ENCODE measurements around the gene ENO4.

GRCh38 chr10:116836902-116837523 is 12.3 kb upstream of the ENO4 start:
- TF ChIP-seq, protein P1, sequence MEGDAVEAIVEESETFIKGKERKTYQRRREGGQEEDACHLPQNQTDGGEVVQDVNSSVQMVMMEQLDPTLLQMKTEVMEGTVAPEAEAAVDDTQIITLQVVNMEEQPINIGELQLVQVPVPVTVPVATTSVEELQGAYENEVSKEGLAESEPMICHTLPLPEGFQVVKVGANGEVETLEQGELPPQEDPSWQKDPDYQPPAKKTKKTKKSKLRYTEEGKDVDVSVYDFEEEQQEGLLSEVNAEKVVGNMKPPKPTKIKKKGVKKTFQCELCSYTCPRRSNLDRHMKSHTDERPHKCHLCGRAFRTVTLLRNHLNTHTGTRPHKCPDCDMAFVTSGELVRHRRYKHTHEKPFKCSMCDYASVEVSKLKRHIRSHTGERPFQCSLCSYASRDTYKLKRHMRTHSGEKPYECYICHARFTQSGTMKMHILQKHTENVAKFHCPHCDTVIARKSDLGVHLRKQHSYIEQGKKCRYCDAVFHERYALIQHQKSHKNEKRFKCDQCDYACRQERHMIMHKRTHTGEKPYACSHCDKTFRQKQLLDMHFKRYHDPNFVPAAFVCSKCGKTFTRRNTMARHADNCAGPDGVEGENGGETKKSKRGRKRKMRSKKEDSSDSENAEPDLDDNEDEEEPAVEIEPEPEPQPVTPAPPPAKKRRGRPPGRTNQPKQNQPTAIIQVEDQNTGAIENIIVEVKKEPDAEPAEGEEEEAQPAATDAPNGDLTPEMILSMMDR (IDR thresholded peaks at IDR 0.05 in 2 of 3, conservative IDR thresholded peaks at IDR 0.05 in 1 of 3; ENCODE audit: control insufficient read depth in 2 of 3, extremely low read depth in 1 of 3, insufficient read depth in 1 of 3, low read depth in 3 of 3, low read length in 3 of 3), result peak in 1 of 3 experiments; percentile 30; a peak in 1 of 6 replicates
- TF ChIP-seq POLR2A (IDR thresholded peaks at IDR 0.05; ENCODE audit: low read depth, low read length), result no peak
- no peak for TF ChIP-seq BRCA1 (IDR thresholded peaks at IDR 0.05; ENCODE audit: low read depth, low read length)
- TF ChIP-seq EZH2 (IDR thresholded peaks at IDR 0.05; ENCODE audit: borderline replicate concordance, control insufficient read depth, low read depth, low read length), result no peak
- TF ChIP-seq, protein P2, sequence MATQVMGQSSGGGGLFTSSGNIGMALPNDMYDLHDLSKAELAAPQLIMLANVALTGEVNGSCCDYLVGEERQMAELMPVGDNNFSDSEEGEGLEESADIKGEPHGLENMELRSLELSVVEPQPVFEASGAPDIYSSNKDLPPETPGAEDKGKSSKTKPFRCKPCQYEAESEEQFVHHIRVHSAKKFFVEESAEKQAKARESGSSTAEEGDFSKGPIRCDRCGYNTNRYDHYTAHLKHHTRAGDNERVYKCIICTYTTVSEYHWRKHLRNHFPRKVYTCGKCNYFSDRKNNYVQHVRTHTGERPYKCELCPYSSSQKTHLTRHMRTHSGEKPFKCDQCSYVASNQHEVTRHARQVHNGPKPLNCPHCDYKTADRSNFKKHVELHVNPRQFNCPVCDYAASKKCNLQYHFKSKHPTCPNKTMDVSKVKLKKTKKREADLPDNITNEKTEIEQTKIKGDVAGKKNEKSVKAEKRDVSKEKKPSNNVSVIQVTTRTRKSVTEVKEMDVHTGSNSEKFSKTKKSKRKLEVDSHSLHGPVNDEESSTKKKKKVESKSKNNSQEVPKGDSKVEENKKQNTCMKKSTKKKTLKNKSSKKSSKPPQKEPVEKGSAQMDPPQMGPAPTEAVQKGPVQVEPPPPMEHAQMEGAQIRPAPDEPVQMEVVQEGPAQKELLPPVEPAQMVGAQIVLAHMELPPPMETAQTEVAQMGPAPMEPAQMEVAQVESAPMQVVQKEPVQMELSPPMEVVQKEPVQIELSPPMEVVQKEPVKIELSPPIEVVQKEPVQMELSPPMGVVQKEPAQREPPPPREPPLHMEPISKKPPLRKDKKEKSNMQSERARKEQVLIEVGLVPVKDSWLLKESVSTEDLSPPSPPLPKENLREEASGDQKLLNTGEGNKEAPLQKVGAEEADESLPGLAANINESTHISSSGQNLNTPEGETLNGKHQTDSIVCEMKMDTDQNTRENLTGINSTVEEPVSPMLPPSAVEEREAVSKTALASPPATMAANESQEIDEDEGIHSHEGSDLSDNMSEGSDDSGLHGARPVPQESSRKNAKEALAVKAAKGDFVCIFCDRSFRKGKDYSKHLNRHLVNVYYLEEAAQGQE (IDR thresholded peaks at IDR 0.05; ENCODE audit: low read depth, low read length), result no peak
- TF ChIP-seq MYC (IDR thresholded peaks at IDR 0.05; ENCODE audit: insufficient read depth, insufficient read length, insufficient replicate concordance, low read length, severe bottlenecking), result no peak
- no peak for TF ChIP-seq TARDBP (IDR thresholded peaks at IDR 0.05; ENCODE audit: borderline replicate concordance)
- TF ChIP-seq YY1 (IDR thresholded peaks at IDR 0.05; ENCODE audit: low read depth, low read length), result no peak
- TF ChIP-seq PML (IDR thresholded peaks at IDR 0.05; ENCODE audit: low read length), result no peak
- TF ChIP-seq, protein P3, sequence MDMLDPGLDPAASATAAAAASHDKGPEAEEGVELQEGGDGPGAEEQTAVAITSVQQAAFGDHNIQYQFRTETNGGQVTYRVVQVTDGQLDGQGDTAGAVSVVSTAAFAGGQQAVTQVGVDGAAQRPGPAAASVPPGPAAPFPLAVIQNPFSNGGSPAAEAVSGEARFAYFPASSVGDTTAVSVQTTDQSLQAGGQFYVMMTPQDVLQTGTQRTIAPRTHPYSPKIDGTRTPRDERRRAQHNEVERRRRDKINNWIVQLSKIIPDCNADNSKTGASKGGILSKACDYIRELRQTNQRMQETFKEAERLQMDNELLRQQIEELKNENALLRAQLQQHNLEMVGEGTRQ (IDR thresholded peaks at IDR 0.05; ENCODE audit: borderline replicate concordance, low read depth, low read length), result no peak
- no peak for TF ChIP-seq CEBPB (IDR thresholded peaks at IDR 0.05; ENCODE audit: borderline replicate concordance in 1 of 2, low read depth in 2 of 2, low read length in 2 of 2)
- TF ChIP-seq CHD1 (IDR thresholded peaks at IDR 0.05; ENCODE audit: low read depth, low read length), result no peak
